Measurements from ENCODE around the gene RPGRIP1.

DNA sequence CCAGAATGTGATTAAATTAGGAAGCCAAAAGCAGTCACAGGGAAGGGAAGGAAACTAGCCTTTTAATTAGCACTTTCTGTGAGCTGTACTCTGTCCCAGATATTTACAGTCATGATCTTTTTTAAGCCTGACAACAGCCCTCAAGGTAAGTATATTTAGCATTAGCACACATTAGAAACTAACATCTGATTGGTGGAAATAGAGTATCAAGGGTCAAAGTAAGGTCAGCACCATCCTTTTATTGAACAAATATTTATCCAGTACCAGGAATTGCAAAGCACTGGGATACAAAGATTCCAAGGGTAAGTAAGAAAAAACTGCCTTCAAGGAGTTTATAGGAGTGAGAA, 28.2 kb downstream of the RPGRIP1 start:
- TF ChIP-seq CTCF (IDR thresholded peaks at IDR 0.05), result no peak
- no peak for TF ChIP-seq POLR2A (IDR thresholded peaks at IDR 0.05)
- TF ChIP-seq POLR2AphosphoS5 (IDR thresholded peaks at IDR 0.05), result no peak
- TF ChIP-seq EP300 (IDR thresholded peaks at IDR 0.05), result no peak

Measured in stomach (tissue), 4 donors.